IPS-18c (cell line): Measurements from ENCODE around the gene SFXN3.

Experiments used
- H3K4me3 ChIP-seq: 2 replicates; pipeline ENCODE4 v1.7.0; 2013; ENCODE audit warnings: low read depth, mild to moderate bottlenecking, low read length, moderate library complexity; ENCODE audit not compliant: insufficient read depth
- H3K9me3 ChIP-seq: one replicate; pipeline ENCODE4 v1.6.1; 2013; ENCODE audit warnings: mild to moderate bottlenecking, low read length, moderate library complexity; ENCODE audit not compliant: control insufficient read depth, insufficient read depth

The SFXN3 gene

DNA sequence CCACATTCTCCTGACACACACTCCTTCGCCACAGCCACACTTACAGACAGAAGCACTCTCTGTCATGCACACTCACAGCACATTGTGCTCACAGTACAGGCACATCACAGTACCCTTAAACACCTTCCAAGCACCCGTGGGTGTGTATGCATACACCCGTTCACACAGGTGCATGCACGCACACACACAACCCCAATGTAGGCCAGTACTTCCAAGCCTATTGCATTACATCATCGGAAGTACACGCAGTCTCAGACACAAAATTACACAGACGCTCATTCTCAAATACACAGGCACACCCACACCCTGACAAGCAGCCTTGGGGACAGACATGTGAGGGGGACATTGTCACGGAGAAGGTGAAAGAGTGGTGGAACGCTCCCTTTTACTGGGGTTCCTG, 41.9 kb downstream of the SFXN3 start:
- H3K4me3 ChIP-seq: no peak overlapping the region
- H3K9me3 ChIP-seq: no peaks in the 10 kb centered on the region

DNA sequence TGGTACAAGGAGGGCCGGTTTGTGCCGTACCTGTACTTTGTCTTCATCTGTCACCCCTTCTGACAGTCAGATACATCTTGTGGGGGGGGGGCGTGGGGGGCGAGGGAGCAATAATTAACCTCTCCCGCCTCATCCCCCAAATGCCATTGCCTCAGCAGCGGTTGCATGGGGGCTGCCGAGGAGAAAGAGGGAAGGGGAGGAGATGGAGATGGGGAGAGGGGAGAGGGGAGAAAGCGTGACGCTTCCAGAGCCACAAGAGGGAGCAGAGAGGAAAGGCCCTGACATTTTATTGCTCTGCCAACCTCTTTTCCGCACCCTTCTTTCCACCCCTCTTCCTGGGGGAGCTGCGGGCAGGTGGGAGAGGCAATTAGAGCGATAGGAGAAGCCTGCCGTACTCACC, 42.6 kb downstream of the SFXN3 start:
- Histone ChIP-seq H3K9me3 (no peaks in the 10 kb centered on the region), H3K4me3 (peak overlapping the region; percentile 11; the same call in 1 of the 2 replicates)

DNA sequence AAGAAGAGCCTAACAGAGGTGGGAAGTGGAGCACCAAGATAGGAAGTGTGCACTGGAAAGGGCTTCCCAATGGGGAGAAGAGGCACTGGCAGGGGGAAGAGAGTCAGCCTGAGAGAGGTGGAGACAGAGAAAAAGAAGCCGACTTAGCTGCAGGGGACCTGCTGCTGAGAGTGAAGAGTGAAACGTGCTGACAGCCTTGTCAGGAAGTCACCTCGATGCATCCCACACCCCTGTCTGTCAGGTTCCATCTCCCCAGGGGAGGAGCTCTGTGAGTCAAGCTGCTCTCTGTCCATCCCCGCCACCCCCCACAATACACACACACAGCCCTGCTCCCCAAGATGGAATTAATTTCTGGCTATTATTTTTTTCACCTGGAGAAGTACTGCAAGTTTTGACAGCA, 44.7 kb downstream of the SFXN3 start:
- no peaks in the 10 kb centered on the region for H3K9me3 ChIP-seq
- H3K4me3 ChIP-seq: no peak overlapping the region

- Histone ChIP-seq H3K4me3 (no peak overlapping the region), H3K9me3 (no peaks in the 10 kb centered on the region)
Measured at GRCh38 chr10:101076630-101077029, 45.6 kb downstream of the SFXN3 start.

GRCh38 chr10:101079874-101080273, 48.8 kb downstream of the SFXN3 start:
- H3K4me3 ChIP-seq: no peak overlapping the region
- no peaks in the 10 kb centered on the region for H3K9me3 ChIP-seq

- Histone ChIP-seq H3K9me3 (no peaks in the 10 kb centered on the region), H3K4me3 (no peak overlapping the region)
Measured at GRCh38 chr10:101080933-101081931, 50.2 kb downstream of the SFXN3 start.

DNA sequence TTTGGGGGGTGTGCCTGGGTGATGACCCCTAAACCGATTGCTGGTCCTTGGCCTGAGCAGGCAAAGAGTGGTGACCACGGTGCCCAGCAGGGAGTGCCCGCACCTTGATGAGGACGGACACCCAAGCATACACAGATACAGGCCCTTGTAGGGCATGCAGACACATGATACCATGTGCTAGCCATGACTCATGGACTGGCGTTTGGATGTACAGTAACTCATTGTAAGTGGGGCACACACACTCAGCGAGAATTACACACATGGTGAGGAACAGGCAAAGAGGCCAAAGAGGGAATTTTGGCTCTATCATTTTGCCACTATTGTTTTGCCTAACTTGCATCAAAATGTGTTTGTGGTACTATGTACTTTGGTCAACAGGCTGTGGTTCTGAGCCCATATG, 54.8 kb downstream of the SFXN3 start:
- no peak overlapping the region for H3K4me3 ChIP-seq

DNA sequence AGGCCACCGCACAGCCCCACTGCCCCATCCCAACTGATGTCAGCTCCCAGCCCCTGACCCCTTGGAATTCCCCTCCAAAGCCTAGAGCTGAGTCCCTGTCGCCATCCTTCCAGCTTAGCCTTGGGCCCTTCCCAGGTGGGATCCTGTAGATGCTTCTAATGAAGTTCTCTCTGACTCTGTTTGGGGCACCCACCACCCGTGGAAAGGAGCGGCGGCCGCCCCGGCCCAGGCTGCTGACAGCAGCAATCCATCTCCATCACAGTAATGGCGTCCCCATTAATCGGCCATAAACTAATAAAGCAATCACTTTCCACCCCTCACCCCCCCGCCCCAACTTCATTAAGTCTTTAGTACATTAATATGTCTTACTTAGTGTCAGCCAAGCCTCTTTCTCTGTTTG, 56.3 kb downstream of the SFXN3 start:
- H3K9me3 ChIP-seq: no peaks in the 10 kb centered on the region
- no peak overlapping the region for H3K4me3 ChIP-seq

More for the DNA sequence above, 54.8 kb downstream of the SFXN3 start:
- no peaks in the 10 kb centered on the region for H3K9me3 ChIP-seq

GRCh38 chr10:101087965-101088364, 56.9 kb downstream of the SFXN3 start:
- Histone ChIP-seq H3K4me3 (no peak overlapping the region), H3K9me3 (no peaks in the 10 kb centered on the region)

- H3K4me3 ChIP-seq: no peak overlapping the region
- H3K9me3 ChIP-seq: no peaks in the 10 kb centered on the region
Measured at GRCh38 chr10:101089520-101090299, 58.7 kb downstream of the SFXN3 start.

GRCh38 chr10:101090597-101090996, 59.6 kb downstream of the SFXN3 start:
- no peaks in the 10 kb centered on the region for H3K9me3 ChIP-seq

More at GRCh38 chr10:101090597-101090996, 59.6 kb downstream of the SFXN3 start:
- H3K4me3 ChIP-seq: no peak overlapping the region
